ENCODE data around the gene ALK. TPM values are rescaled to one million over a fixed set of nuclear protein-coding genes. Genes with fewer than 3 reads are reported as not detected.

Gene ALK
- total RNA-seq, 2 experiments from 2014 or later, result not detected

- Mint-ChIP-seq H3K4me3 (no peak overlapping the region), H3K36me3 (no peaks in the 10 kb centered on the region), H3K27me3 (peaks cover 11% of the 10 kb centered on the region), H3K4me1 (no peaks in the 10 kb centered on the region), H3K9me3 (no peaks in the 10 kb centered on the region), H3K27ac (no peak overlapping the region)
- POLR2A ChIA-PET, result no interaction called here
- DNase-seq (no peak), ATAC-seq (ENCODE audit: low read depth) (no peak)
Observed at GRCh38 chr2:29615841-29616240, 305.5 kb downstream of the ALK start.

GRCh38 chr2:29615183-29615582 lies 306.2 kb downstream of the ALK start:
- no peaks in the 10 kb centered on the region for H3K36me3 Mint-ChIP-seq
- POLR2A ChIA-PET, result no interaction called here
- ATAC-seq (ENCODE audit: low read depth) (no peak), DNase-seq (no peak)
- H3K4me3 Mint-ChIP-seq, result no peak overlapping the region
- H3K9me3 Mint-ChIP-seq, result no peaks in the 10 kb centered on the region
- peaks cover 11% of the 10 kb centered on the region for H3K27me3 Mint-ChIP-seq
- no peak overlapping the region for H3K27ac Mint-ChIP-seq
- no peaks in the 10 kb centered on the region for H3K4me1 Mint-ChIP-seq

GRCh38 chr2:29614295-29614830 lies 307.0 kb downstream of the ALK start:
- Mint-ChIP-seq H3K27me3 (peaks cover 11% of the 10 kb centered on the region), H3K27ac (no peak overlapping the region), H3K4me3 (no peak overlapping the region), H3K9me3 (no peaks in the 10 kb centered on the region), H3K36me3 (no peaks in the 10 kb centered on the region), H3K4me1 (no peaks in the 10 kb centered on the region)
- ATAC-seq (ENCODE audit: low read depth) (no peak), DNase-seq (no peak)
- POLR2A ChIA-PET, result no interaction called here

GRCh38 chr2:29613792-29614266 lies 307.6 kb downstream of the ALK start:
- Mint-ChIP-seq H3K4me3 (no peak overlapping the region), H3K9me3 (no peaks in the 10 kb centered on the region), H3K27me3 (peaks cover 11% of the 10 kb centered on the region), H3K36me3 (no peaks in the 10 kb centered on the region), H3K4me1 (no peaks in the 10 kb centered on the region), H3K27ac (no peak overlapping the region)
- DNase-seq, result no peak
- POLR2A ChIA-PET, result no interaction called here
- ATAC-seq (ENCODE audit: low read depth), result no peak

GRCh38 chr2:29613067-29613466 lies 308.3 kb downstream of the ALK start:
- Mint-ChIP-seq H3K9me3 (no peaks in the 10 kb centered on the region), H3K36me3 (no peaks in the 10 kb centered on the region), H3K4me3 (no peak overlapping the region), H3K4me1 (no peaks in the 10 kb centered on the region), H3K27ac (no peak overlapping the region), H3K27me3 (peaks cover 12% of the 10 kb centered on the region)
- POLR2A ChIA-PET, result no interaction called here
- ATAC-seq (ENCODE audit: low read depth) (no peak), DNase-seq (no peak)

- POLR2A ChIA-PET, result no interaction called here
- Mint-ChIP-seq H3K4me3 (no peak overlapping the region), H3K36me3 (no peaks in the 10 kb centered on the region), H3K27ac (no peak overlapping the region), H3K4me1 (no peaks in the 10 kb centered on the region), H3K27me3 (peaks cover 15% of the 10 kb centered on the region), H3K9me3 (no peaks in the 10 kb centered on the region)
- ATAC-seq (ENCODE audit: low read depth), result no peak
- no peak for DNase-seq
Observed at GRCh38 chr2:29612568-29612967, 308.8 kb downstream of the ALK start.

GRCh38 chr2:29611850-29612249 lies 309.5 kb downstream of the ALK start:
- Mint-ChIP-seq H3K4me3 (no peak overlapping the region), H3K27ac (no peak overlapping the region), H3K27me3 (peaks cover 15% of the 10 kb centered on the region), H3K4me1 (no peaks in the 10 kb centered on the region), H3K36me3 (no peaks in the 10 kb centered on the region), H3K9me3 (no peaks in the 10 kb centered on the region)
- ATAC-seq (ENCODE audit: low read depth) (no peak), DNase-seq (no peak)
- POLR2A ChIA-PET, result no interaction called here

GRCh38 chr2:29611261-29611660 lies 310.1 kb downstream of the ALK start:
- Mint-ChIP-seq H3K27ac (no peak overlapping the region), H3K9me3 (no peaks in the 10 kb centered on the region), H3K27me3 (peaks cover 15% of the 10 kb centered on the region), H3K4me3 (no peak overlapping the region), H3K36me3 (no peaks in the 10 kb centered on the region), H3K4me1 (no peaks in the 10 kb centered on the region)
- DNase-seq, result no peak
- POLR2A ChIA-PET, result no interaction called here
- no peak for ATAC-seq (ENCODE audit: low read depth)

GRCh38 chr2:29610569-29610968 lies 310.8 kb downstream of the ALK start:
- Mint-ChIP-seq H3K9me3 (no peaks in the 10 kb centered on the region), H3K4me1 (no peaks in the 10 kb centered on the region)
- POLR2A ChIA-PET, result no interaction called here

GRCh38 chr2:29607038-29607420 lies 314.4 kb downstream of the ALK start:
- POLR2A ChIA-PET, result no interaction called here
- H3K9me3 Mint-ChIP-seq, result no peaks in the 10 kb centered on the region

More at GRCh38 chr2:29610569-29610968, 310.8 kb downstream of the ALK start:
- Mint-ChIP-seq H3K36me3 (no peaks in the 10 kb centered on the region), H3K27ac (no peak overlapping the region), H3K4me3 (no peak overlapping the region), H3K27me3 (peaks cover 15% of the 10 kb centered on the region)
- no peak for DNase-seq
- ATAC-seq (ENCODE audit: low read depth), result no peak

GRCh38 chr2:29606104-29607037 lies 315.0 kb downstream of the ALK start:
- POLR2A ChIA-PET, result no interaction called here
- no peak overlapping the region for H3K27ac Mint-ChIP-seq
- H3K36me3 Mint-ChIP-seq, result no peaks in the 10 kb centered on the region
- H3K27me3 Mint-ChIP-seq, result peaks cover 5% of the 10 kb centered on the region
- no peaks in the 10 kb centered on the region for H3K4me1 Mint-ChIP-seq
- DNase-seq (no peak), ATAC-seq (ENCODE audit: low read depth) (no peak)
- no peaks in the 10 kb centered on the region for H3K9me3 Mint-ChIP-seq
- no peak overlapping the region for H3K4me3 Mint-ChIP-seq

More at GRCh38 chr2:29607038-29607420, 314.4 kb downstream of the ALK start:
- peaks cover 9% of the 10 kb centered on the region for H3K27me3 Mint-ChIP-seq
- no peak overlapping the region for H3K27ac Mint-ChIP-seq
- H3K36me3 Mint-ChIP-seq, result no peaks in the 10 kb centered on the region
- H3K4me3 Mint-ChIP-seq, result no peak overlapping the region
- no peaks in the 10 kb centered on the region for H3K4me1 Mint-ChIP-seq
- no peak for ATAC-seq (ENCODE audit: low read depth)
- DNase-seq, result no peak

- no peaks in the 10 kb centered on the region for H3K36me3 Mint-ChIP-seq
- H3K9me3 Mint-ChIP-seq, result no peaks in the 10 kb centered on the region
- no peak overlapping the region for H3K4me3 Mint-ChIP-seq
- no peak for ATAC-seq (ENCODE audit: low read depth)
- H3K27ac Mint-ChIP-seq, result no peak overlapping the region
- H3K27me3 Mint-ChIP-seq, result peaks cover 4% of the 10 kb centered on the region
- H3K4me1 Mint-ChIP-seq, result no peaks in the 10 kb centered on the region
- no peak for DNase-seq
- POLR2A ChIA-PET, result no interaction called here
Observed at GRCh38 chr2:29603341-29603740, 318.0 kb downstream of the ALK start.

GRCh38 chr2:29601872-29602271 lies 319.5 kb downstream of the ALK start:
- ATAC-seq (ENCODE audit: low read depth) (no peak), DNase-seq (no peak)
- H3K4me3 Mint-ChIP-seq, result no peak overlapping the region
- H3K27me3 Mint-ChIP-seq, result no peaks in the 10 kb centered on the region
- POLR2A ChIA-PET, result no interaction called here
- H3K36me3 Mint-ChIP-seq, result no peaks in the 10 kb centered on the region
- no peaks in the 10 kb centered on the region for H3K4me1 Mint-ChIP-seq
- H3K9me3 Mint-ChIP-seq, result no peaks in the 10 kb centered on the region
- H3K27ac Mint-ChIP-seq, result no peak overlapping the region

GRCh38 chr2:29601321-29601720 lies 320.1 kb downstream of the ALK start:
- Mint-ChIP-seq H3K36me3 (no peaks in the 10 kb centered on the region), H3K9me3 (no peaks in the 10 kb centered on the region), H3K27ac (no peak overlapping the region), H3K27me3 (no peaks in the 10 kb centered on the region), H3K4me3 (no peak overlapping the region), H3K4me1 (no peaks in the 10 kb centered on the region)
- POLR2A ChIA-PET, result no interaction called here
- no peak for DNase-seq
- ATAC-seq (ENCODE audit: low read depth), result no peak
